ENCODE results near the gene NPHS1. TPM values are rescaled to one million over a fixed set of nuclear protein-coding genes. Genes with fewer than 3 reads are reported as not detected.

Gene NPHS1
- total RNA-seq, 4 donors from 2014 or later = not detected

GRCh38 chr19:35869327-35870123 lies 17.2 kb upstream of the NPHS1 start:
- Histone ChIP-seq H3K27ac (no peak overlapping the region), H3K9me3 (no peaks in the 10 kb centered on the region), H3K4me3 (peak overlapping the region; percentile 16), H3K36me3 (no peaks in the 10 kb centered on the region), H3K27me3 (peaks cover 46% of the 10 kb centered on the region), H3K4me1 (peaks cover 21% of the 10 kb centered on the region)
- no peak for TF ChIP-seq POLR2AphosphoS5 (IDR thresholded peaks at IDR 0.05)
- DNase-seq (ENCODE audit: low spot score in 2 of 2) = no peak
- 1% methylated on average over 28 of the region's 51 CpGs for WGBS

DNA sequence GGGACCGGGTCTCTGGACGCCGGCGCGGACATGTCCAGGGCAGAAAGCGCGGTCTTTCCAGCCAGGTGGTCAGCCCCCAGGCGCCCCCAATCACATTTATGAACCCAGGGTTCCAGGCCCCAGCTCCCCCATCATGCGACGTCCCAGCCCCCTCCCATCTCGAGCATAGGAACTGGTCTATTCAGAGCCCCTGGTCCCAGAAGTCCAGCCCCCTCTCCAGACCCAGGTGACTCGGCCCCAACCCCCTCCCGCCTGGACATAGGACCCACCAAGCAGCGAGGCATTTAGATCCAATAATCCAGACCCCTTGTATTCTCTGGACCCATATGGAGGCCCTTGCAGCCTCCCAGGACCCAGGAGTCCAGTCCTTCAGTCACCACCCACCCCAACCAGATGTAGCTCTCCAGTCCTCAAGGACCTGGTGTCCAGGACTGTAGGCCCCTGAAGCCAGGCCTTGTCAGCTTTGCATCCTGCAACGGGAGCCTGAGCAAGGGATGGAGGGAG lies 16.6 kb upstream of the NPHS1 start:
- Histone ChIP-seq H3K4me3 (peak overlapping the region; percentile 57), H3K27ac (no peak overlapping the region), H3K4me1 (peaks cover 21% of the 10 kb centered on the region), H3K27me3 (peaks cover 46% of the 10 kb centered on the region), H3K36me3 (no peaks in the 10 kb centered on the region), H3K9me3 (no peaks in the 10 kb centered on the region)
- no peak for DNase-seq (ENCODE audit: low spot score in 2 of 2)
- TF ChIP-seq, protein P1, sequence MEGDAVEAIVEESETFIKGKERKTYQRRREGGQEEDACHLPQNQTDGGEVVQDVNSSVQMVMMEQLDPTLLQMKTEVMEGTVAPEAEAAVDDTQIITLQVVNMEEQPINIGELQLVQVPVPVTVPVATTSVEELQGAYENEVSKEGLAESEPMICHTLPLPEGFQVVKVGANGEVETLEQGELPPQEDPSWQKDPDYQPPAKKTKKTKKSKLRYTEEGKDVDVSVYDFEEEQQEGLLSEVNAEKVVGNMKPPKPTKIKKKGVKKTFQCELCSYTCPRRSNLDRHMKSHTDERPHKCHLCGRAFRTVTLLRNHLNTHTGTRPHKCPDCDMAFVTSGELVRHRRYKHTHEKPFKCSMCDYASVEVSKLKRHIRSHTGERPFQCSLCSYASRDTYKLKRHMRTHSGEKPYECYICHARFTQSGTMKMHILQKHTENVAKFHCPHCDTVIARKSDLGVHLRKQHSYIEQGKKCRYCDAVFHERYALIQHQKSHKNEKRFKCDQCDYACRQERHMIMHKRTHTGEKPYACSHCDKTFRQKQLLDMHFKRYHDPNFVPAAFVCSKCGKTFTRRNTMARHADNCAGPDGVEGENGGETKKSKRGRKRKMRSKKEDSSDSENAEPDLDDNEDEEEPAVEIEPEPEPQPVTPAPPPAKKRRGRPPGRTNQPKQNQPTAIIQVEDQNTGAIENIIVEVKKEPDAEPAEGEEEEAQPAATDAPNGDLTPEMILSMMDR (IDR thresholded peaks at IDR 0.05) = no peak
- TF ChIP-seq POLR2A (IDR thresholded peaks at IDR 0.05) (no peak), EP300 (IDR thresholded peaks at IDR 0.05) (no peak), POLR2AphosphoS5 (IDR thresholded peaks at IDR 0.05) (no peak)
- WGBS = 0% methylated on average over 1 of the region's 15 CpGs

DNA sequence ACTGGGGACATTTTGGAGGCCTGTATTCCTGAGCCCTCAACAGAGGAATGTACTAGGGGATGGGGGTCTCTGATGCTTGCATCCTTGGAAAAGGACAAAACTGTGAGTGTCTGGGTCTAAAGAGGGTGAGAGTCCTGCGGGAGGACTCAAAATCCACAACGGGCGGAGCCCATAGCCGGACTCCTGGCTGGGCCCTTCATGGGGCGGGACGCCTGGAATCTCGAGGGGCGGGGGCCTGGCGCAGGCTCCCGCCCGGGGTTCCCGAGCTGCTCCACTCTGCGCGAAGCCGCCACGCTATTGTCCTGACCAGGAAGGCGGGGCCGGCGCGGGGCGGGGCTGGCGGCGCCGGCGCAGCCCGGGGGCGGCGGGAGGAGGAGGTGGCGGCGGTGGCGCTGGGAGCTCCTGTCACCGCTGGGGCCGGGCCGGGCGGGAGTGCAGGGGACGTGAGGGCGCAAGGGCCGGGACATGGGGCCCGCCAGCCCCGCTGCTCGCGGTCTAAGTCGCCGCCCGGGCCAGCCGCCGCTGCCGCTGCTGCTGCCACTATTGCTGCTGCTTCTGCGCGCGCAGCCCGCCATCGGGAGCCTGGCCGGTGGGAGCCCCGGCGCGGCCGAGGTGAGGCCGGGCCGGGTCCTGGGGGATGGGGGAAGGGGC lies 16.0 kb upstream of the NPHS1 start, which contains the start of gene APLP1:
APLP1 (plus strand) TSS at position 403 of the 651 bp plus-strand sequence; CDS start at position 466, 63 bp downstream.
- H3K9me3 ChIP-seq = no peaks in the 10 kb centered on the region
- peaks cover 21% of the 10 kb centered on the region for H3K4me1 ChIP-seq
- H3K27me3 ChIP-seq = peaks cover 46% of the 10 kb centered on the region
- TF ChIP-seq POLR2AphosphoS5 (IDR thresholded peaks at IDR 0.05) = no peak
- no peak for TF ChIP-seq POLR2A (IDR thresholded peaks at IDR 0.05)
- no peak for TF ChIP-seq EP300 (IDR thresholded peaks at IDR 0.05)
- TF ChIP-seq, protein P1 (IDR thresholded peaks at IDR 0.05) = no peak
- no peak within 1 kb of the TSS for H3K27ac ChIP-seq
- H3K4me3 ChIP-seq = peak within 1 kb of the TSS; percentile 57
- no peak for DNase-seq (ENCODE audit: low spot score in 2 of 2)
- WGBS = 7% methylated on average over 5 of the region's 60 CpGs
- H3K36me3 ChIP-seq = no peaks in the 10 kb centered on the region

- Histone ChIP-seq H3K9me3 (no peaks in the 10 kb centered on the region), H3K27me3 (peaks cover 63% of the 10 kb centered on the region), H3K27ac (no peak overlapping the region), H3K4me3 (no peak overlapping the region), H3K36me3 (no peaks in the 10 kb centered on the region), H3K4me1 (no peaks in the 10 kb centered on the region)
- TF ChIP-seq POLR2AphosphoS5 (IDR thresholded peaks at IDR 0.05) = no peak
- no peak for TF ChIP-seq EP300 (IDR thresholded peaks at IDR 0.05)
- no peak for TF ChIP-seq POLR2A (IDR thresholded peaks at IDR 0.05)
- TF ChIP-seq, protein P1 (IDR thresholded peaks at IDR 0.05) = no peak
- 88% methylated on average over 5 of the region's 5 CpGs for WGBS
- DNase-seq (ENCODE audit: low spot score in 2 of 2) = no peak
These were observed 10.7 kb upstream of the NPHS1 start for GRCh38 chr19:35863018-35863417.

DNA sequence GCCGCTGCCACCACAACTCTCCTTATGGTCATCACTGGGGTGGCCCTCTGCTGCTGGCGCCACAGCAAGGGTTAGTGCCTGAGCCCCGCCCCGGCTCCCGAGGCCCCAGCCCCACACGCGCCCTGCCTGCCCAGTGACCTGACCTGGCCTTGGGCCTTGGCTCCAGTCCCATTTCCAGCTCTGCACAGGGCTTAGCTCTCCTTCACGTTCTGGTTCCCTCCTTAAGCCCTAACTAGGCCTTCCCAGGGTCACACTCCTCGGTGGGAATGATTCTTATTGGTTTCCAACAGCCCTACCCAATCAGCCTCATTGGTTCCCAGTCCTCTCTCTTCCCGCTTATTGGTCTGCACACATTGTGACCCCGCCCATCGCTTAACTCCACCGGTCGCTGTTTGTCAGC lies 10.2 kb upstream of the NPHS1 start:
- no peak for TF ChIP-seq POLR2A (IDR thresholded peaks at IDR 0.05)
- TF ChIP-seq, protein P1 (IDR thresholded peaks at IDR 0.05) = no peak
- TF ChIP-seq POLR2AphosphoS5 (IDR thresholded peaks at IDR 0.05) = no peak
- no peak for TF ChIP-seq EP300 (IDR thresholded peaks at IDR 0.05)
- no peak for DNase-seq (ENCODE audit: low spot score in 2 of 2)
- Histone ChIP-seq H3K4me1 (no peaks in the 10 kb centered on the region), H3K4me3 (no peak overlapping the region), H3K9me3 (no peaks in the 10 kb centered on the region), H3K36me3 (no peaks in the 10 kb centered on the region), H3K27me3 (peaks cover 66% of the 10 kb centered on the region), H3K27ac (no peak overlapping the region)
- WGBS = 87% methylated on average over 13 of the region's 14 CpGs
